HFFc6 (cell line): Measurements from ENCODE around the gene CFAP97D2. TPM values are rescaled to one million over a fixed set of nuclear protein-coding genes. Genes with fewer than 3 reads are reported as not detected.
A peak's percentile ranks its signal among the peaks of the same experiment; 100 is the strongest.

Source experiments
- DNase-seq: peaks from one replicate; pipeline ENCODE4 v3.0.0-alpha.2; 2018
- H3K27ac Mint-ChIP-seq: 2 replicates; pipeline ENCODE4 v1.8.0; 2020; ENCODE audit warnings: mild to moderate bottlenecking, mixed read lengths
- H3K27me3 Mint-ChIP-seq: 2 replicates; pipeline ENCODE4 v1.8.0; 2021; ENCODE audit warnings: mild to moderate bottlenecking, moderate library complexity, mixed read lengths; ENCODE audit not compliant: insufficient read depth
- H3K36me3 Mint-ChIP-seq: 2 replicates; pipeline ENCODE4 v1.8.0; 2021; ENCODE audit warnings: low read depth, mixed read lengths
- H3K4me1 Mint-ChIP-seq: 2 replicates; pipeline ENCODE4 v1.8.0; 2020; ENCODE audit warnings: low read depth, mixed read lengths
- H3K4me3 Mint-ChIP-seq: 2 replicates; pipeline ENCODE4 v1.8.0; 2020; ENCODE audit warnings: mild to moderate bottlenecking, moderate library complexity, mixed read lengths
- H3K9me3 Mint-ChIP-seq: 2 replicates; pipeline ENCODE4 v1.8.0; 2020; ENCODE audit warnings: mild to moderate bottlenecking, mixed read lengths
- total RNA-seq, 6 experiments: library from RNA; stranded (reverse); fragmentation: NEBNext Ultra II Directional; extraction: Animal tissue kit (Norgen Biotek cat#: 25700); gene quantifications; 2 replicates in 1 of 6; 3 replicates in 5 of 6; pipeline ENCODE4 v1.2.3, GENCODE V29; 2021
- TF ChIP-seq, protein P1 (sequence below): fragments of 200-600 bp; sonication (generic); IDR thresholded peaks from 2 replicates; pipeline ENCODE4 v1.5.0; 2021; ENCODE audit warnings: antibody characterized with exemption, mild to moderate bottlenecking

The CFAP97D2 gene
- total RNA-seq, 6 experiments from 2014 or later: not detected

DNA sequence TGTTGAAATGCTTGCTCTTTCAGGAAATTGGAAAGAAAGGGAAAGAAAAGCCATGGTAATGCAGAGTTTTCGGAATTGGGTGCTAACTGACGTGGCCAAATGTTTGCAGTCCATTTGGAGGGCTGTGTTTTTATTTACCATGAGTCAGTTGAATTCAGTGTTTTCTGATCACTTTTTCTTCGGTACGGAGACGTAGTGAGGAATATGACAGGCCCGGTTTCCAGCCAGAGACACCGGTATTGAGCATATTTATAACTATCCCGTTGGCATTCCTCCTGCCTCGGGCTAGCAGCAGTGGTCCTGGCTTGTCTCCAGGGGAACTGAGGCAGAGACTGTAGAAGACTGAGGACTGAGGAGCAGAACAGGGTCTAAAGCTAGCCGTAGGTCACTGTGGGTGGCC, 56.6 kb downstream of the CFAP97D2 start:
- TF ChIP-seq, protein P1, sequence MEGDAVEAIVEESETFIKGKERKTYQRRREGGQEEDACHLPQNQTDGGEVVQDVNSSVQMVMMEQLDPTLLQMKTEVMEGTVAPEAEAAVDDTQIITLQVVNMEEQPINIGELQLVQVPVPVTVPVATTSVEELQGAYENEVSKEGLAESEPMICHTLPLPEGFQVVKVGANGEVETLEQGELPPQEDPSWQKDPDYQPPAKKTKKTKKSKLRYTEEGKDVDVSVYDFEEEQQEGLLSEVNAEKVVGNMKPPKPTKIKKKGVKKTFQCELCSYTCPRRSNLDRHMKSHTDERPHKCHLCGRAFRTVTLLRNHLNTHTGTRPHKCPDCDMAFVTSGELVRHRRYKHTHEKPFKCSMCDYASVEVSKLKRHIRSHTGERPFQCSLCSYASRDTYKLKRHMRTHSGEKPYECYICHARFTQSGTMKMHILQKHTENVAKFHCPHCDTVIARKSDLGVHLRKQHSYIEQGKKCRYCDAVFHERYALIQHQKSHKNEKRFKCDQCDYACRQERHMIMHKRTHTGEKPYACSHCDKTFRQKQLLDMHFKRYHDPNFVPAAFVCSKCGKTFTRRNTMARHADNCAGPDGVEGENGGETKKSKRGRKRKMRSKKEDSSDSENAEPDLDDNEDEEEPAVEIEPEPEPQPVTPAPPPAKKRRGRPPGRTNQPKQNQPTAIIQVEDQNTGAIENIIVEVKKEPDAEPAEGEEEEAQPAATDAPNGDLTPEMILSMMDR: no peak
- H3K4me1 Mint-ChIP-seq: peaks cover 18% of the 10 kb centered on the region
- H3K27ac Mint-ChIP-seq: peak overlapping the region; percentile 80
- peak overlapping the region; percentile 90 for H3K4me3 Mint-ChIP-seq
- H3K9me3 Mint-ChIP-seq: no peaks in the 10 kb centered on the region
- H3K36me3 Mint-ChIP-seq: peaks cover 23% of the 10 kb centered on the region
- DNase-seq: no peak
- no peaks in the 10 kb centered on the region; the same call in 1 of the 2 replicates for H3K27me3 Mint-ChIP-seq

DNA sequence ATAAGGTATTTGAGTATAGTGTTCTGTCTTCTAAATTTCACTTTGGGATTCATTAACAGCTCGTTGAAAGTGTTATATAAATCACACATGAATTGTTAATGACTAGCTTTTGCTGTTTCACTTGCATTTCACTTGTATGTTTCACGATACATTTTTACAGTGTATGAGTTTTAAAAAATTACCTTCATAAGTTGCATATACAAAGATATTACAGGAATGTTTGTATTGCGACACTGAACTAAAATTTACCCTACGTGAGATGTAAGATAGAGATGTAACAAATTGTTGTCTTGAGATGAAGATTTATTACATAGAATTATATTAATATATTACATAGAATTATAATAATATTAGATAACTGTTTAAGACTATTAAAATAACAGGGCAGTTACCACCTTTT, 57.2 kb downstream of the CFAP97D2 start:
- Mint-ChIP-seq H3K4me1 (peaks cover 19% of the 10 kb centered on the region), H3K27ac (peak overlapping the region; percentile 80), H3K36me3 (peaks cover 29% of the 10 kb centered on the region), H3K27me3 (no peaks in the 10 kb centered on the region; the same call in 1 of the 2 replicates), H3K4me3 (peak overlapping the region; percentile 90), H3K9me3 (no peaks in the 10 kb centered on the region)
- DNase-seq: no peak
- TF ChIP-seq, protein P1: no peak

DNA sequence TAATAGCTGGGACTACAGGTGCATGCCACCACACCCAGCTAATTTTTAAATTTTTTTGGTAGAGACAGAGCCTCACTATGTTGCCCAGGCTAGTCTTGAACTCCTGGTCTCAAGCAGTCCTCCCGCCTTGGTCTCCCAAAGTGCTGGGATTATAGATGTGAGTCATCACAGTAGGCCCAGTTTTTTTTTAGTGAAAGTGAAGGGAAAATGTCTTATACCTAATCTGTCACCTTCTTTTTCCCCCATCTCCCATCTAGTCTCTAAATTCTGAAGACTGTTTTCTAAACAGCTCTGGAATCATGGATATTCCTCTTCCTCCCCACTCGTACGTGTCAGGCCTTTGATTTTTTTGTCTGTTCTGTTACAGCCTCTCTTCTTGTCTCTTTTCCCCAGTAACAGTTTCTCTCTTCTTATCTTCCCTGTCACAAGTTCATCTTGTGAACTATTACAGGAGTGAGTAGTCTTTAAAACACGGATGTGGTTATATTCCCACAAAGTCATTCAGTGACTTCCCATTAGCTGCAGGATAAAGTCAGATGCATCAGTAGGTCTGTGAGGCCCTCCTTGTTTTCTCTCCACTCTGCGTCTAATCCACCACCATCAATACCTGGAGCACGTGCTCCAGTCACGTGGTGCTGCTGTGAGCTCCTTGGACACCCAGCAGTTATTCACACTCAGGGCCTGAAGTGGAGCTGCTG, 58.5 kb downstream of the CFAP97D2 start:
- no peak for DNase-seq
- TF ChIP-seq, protein P1: no peak
- Mint-ChIP-seq H3K27ac (peak overlapping the region; percentile 60), H3K9me3 (no peaks in the 10 kb centered on the region), H3K4me3 (peak overlapping the region; percentile 28; the same call in 1 of the 2 replicates), H3K27me3 (no peaks in the 10 kb centered on the region; the same call in 1 of the 2 replicates), H3K4me1 (peaks cover 23% of the 10 kb centered on the region), H3K36me3 (peaks cover 42% of the 10 kb centered on the region)

DNA sequence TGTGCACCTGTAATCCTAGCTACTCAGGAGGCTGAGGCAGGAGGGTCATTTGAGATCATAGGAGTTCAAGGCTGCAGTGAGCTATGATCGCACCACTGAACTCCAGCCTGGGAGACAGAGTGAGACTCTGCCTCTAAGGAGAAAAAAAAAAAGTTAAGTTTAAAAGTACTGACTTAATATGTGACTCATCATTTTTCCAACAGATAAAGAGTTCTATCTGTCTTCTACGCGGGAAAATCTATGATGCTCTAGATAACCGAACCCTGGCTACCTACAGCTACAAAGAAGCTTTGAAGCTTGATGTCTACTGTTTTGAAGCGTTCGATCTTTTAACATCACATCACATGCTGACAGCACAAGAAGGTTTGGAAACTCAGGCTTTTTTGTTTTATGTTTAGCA, 62.9 kb downstream of the CFAP97D2 start:
- peak overlapping the region; percentile 33; the same call in 1 of the 2 replicates for H3K27ac Mint-ChIP-seq
- peaks cover 69% of the 10 kb centered on the region for H3K36me3 Mint-ChIP-seq
- no peaks in the 10 kb centered on the region; the same call in 1 of the 2 replicates for H3K27me3 Mint-ChIP-seq
- no peak for DNase-seq
- H3K4me3 Mint-ChIP-seq: no peak overlapping the region
- H3K9me3 Mint-ChIP-seq: no peaks in the 10 kb centered on the region
- H3K4me1 Mint-ChIP-seq: peaks cover 23% of the 10 kb centered on the region
- TF ChIP-seq, protein P1: no peak

DNA sequence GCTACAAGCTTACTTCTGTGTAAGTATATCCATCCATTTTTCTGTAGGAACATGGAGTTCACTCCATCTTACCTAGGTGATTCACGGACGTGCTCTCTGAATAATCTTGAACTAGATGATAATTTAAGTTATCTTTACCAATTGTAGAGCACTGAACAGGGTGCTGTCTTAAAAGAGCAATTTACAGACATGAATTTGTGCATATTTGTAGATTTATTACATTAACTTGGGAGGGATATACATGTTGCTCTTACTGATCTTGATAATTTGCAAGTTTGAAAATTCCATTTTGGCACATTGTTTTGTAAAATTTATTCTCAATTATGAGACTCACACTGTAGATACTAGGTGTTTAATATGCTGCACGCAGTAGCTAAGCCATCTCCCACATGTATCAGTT, 64.9 kb downstream of the CFAP97D2 start:
- TF ChIP-seq, protein P1: no peak
- DNase-seq: no peak
- no peaks in the 10 kb centered on the region; the same call in 1 of the 2 replicates for H3K27me3 Mint-ChIP-seq
- H3K36me3 Mint-ChIP-seq: peaks cover 67% of the 10 kb centered on the region
- no peaks in the 10 kb centered on the region for H3K9me3 Mint-ChIP-seq
- no peak overlapping the region; the same call in 1 of the 2 replicates for H3K27ac Mint-ChIP-seq
- H3K4me3 Mint-ChIP-seq: no peak overlapping the region
- H3K4me1 Mint-ChIP-seq: peaks cover 35% of the 10 kb centered on the region
